WTC11 (cell line): ENCODE data around the gene MGAT3. TPM values are rescaled to one million over a fixed set of nuclear protein-coding genes. Genes with fewer than 3 reads are reported as not detected.

Experiments used
- total RNA-seq: library from RNA; stranded (reverse); gene quantifications from 3 replicates; pipeline ENCODE4 v1.2.3, GENCODE V29; 2021

MGAT3 gene
- total RNA-seq, 1 experiment from 2014 or later, result 11.4 TPM

Other genes with a start within 250 kb of the MGAT3 start
- 6.8 to 9.2 TPM (median 7.7 TPM) in 3 replicates for gene PDGFB, start 212.0 kb upstream of the MGAT3 start, total RNA-seq
- 3,009 to 3,279 TPM (median 3,249 TPM) in 3 replicates for gene RPL3, start 137.4 kb upstream of the MGAT3 start, total RNA-seq
- gene SYNGR1, start 107.0 kb upstream of the MGAT3 start, total RNA-seq, result 26.5 to 35.3 TPM (median 28.7 TPM) in 3 replicates
- 36.8 to 38.3 TPM (median 38.0 TPM) in 3 replicates for gene TAB1, start 57.2 kb upstream of the MGAT3 start, total RNA-seq
- 31.5 to 38.7 TPM (median 31.9 TPM) in 3 replicates for gene MIEF1, start 45.3 kb downstream of the MGAT3 start, total RNA-seq
- 361 to 460 TPM (median 371 TPM) in 3 replicates for gene ATF4, start 63.5 kb downstream of the MGAT3 start, total RNA-seq
- 88.9 to 102 TPM (median 89.0 TPM) in 3 replicates for gene RPS19BP1, start 75.7 kb downstream of the MGAT3 start, total RNA-seq
- 2.1 to 2.9 TPM (median 2.3 TPM) in 3 replicates for gene CACNA1I, start 113.7 kb downstream of the MGAT3 start, total RNA-seq